GM23248 (cell line): ENCODE results near the gene SMS. TPM values are rescaled to one million over a fixed set of nuclear protein-coding genes. Genes with fewer than 3 reads are reported as not detected.
"Not testable (repeated sequence)": the region's sequence is repeated elsewhere in the genome, so short reads cannot be mapped to it uniquely, and the experiment has no call there.

ENCODE experiments used
- DNase-seq: peaks from one replicate; pipeline ENCODE4 v3.0.0-alpha.2; 2015
- H2AFZ ChIP-seq: fragments of 200-600 bp; sonication (generic); 2 replicates; pipeline ENCODE4 v1.6.1; 2016; ENCODE audit warnings: antibody characterized with exemption
- H3F3A ChIP-seq: fragments of 200-600 bp; sonication (generic); 2 replicates; pipeline ENCODE4 v1.6.1; 2016; ENCODE audit warnings: mild to moderate bottlenecking, antibody characterized with exemption, mixed run types; ENCODE audit not compliant: insufficient read depth
- H3K27ac ChIP-seq: fragments of 200-600 bp; sonication (generic); 2 replicates; pipeline ENCODE4 v1.5.1; 2016; ENCODE audit warnings: mild to moderate bottlenecking
- H3K27me3 ChIP-seq: fragments of 200-600 bp; sonication (generic); replicated peaks from 2 replicates; pipeline ENCODE4 v1.6.1; 2016; ENCODE audit warnings: mild to moderate bottlenecking; ENCODE audit not compliant: insufficient read depth
- H3K36me3 ChIP-seq: fragments of 200-600 bp; sonication (generic); 2 replicates; pipeline ENCODE4 v1.6.1; 2016; ENCODE audit warnings: low read depth, mild to moderate bottlenecking
- H3K4me1 ChIP-seq: fragments of 200-600 bp; sonication (generic); 2 replicates; pipeline ENCODE4 v1.6.1; 2016; ENCODE audit warnings: mild to moderate bottlenecking; ENCODE audit not compliant: insufficient read depth
- H3K4me2 ChIP-seq: fragments of 200-600 bp; sonication (generic); one replicate; pipeline ENCODE4 v1.6.1; 2016; ENCODE audit warnings: mild to moderate bottlenecking; ENCODE audit not compliant: unreplicated experiment
- H3K4me3 ChIP-seq: fragments of 200-600 bp; sonication (generic); 2 replicates; pipeline ENCODE4 v1.5.1; 2016; ENCODE audit warnings: mild to moderate bottlenecking
- H3K79me2 ChIP-seq: fragments of 200-600 bp; sonication (generic); 2 replicates; pipeline ENCODE4 v1.6.1; 2016; ENCODE audit warnings: mild to moderate bottlenecking; ENCODE audit not compliant: insufficient read depth
- H3K9ac ChIP-seq: fragments of 200-600 bp; sonication (generic); 2 replicates; pipeline ENCODE4 v1.6.1; 2016; ENCODE audit warnings: mild to moderate bottlenecking
- H3K9me2 ChIP-seq: fragments of 200-600 bp; sonication (generic); 2 replicates; pipeline ENCODE4 v1.6.1; 2016; ENCODE audit warnings: mixed run types, mild to moderate bottlenecking, moderate library complexity; ENCODE audit not compliant: insufficient read depth
- H3K9me3 ChIP-seq: fragments of 200-600 bp; sonication (generic); one replicate; pipeline ENCODE4 v1.6.1; 2017; ENCODE audit warnings: low read depth
- H4K20me1 ChIP-seq: fragments of 200-600 bp; sonication (generic); 2 replicates; pipeline ENCODE4 v1.6.0; 2016; ENCODE audit not compliant: insufficient read depth
- EZH2 ChIP-seq: fragments of 200-600 bp; sonication (generic); IDR thresholded peaks from 2 replicates; pipeline ENCODE4 v1.6.1; 2018; ENCODE audit warnings: antibody characterized with exemption, mild to moderate bottlenecking; ENCODE audit not compliant: insufficient read depth, poor library complexity, severe bottlenecking
- EZH2phosphoT487 ChIP-seq: fragments of 200-600 bp; sonication (generic); IDR thresholded peaks from 2 replicates; pipeline ENCODE4 v1.6.1; 2018; ENCODE audit warnings: antibody characterized with exemption, moderate library complexity, mild to moderate bottlenecking, low read depth; ENCODE audit not compliant: insufficient read depth
- WGBS, 2 experiments: methylation state at CpG; one replicate each; pipeline ENCODE4 v1.1.6; 2015 to 2017; ENCODE audit warnings: low lambda C conversion rate in 2 of 2, low coverage in 1 of 2; ENCODE audit errors: missing lambda C conversion rate in 2 of 2; 5-methylcytosine and 5-hydroxymethylcytosine counted together
- in situ Hi-C: fragments of 300-500 bp; cut with MboI; formaldehyde crosslinking; loops from 2 replicates; pipeline ENCODE4 v1.15.0; 2020
- polyA plus RNA-seq: library from polyadenylated mRNA; unstranded; fragments of >200 nt; fragmentation: Nextera tagmentation; extraction: Ambion mirVana; gene quantifications from 2 replicates; pipeline ENCODE4 v1.2.1, GENCODE V29; 2016
- total RNA-seq: library from RNA; depleted of rRNA; stranded (reverse); fragments of >200 nt; shearing (Covaris generic); gene quantifications from 2 replicates; pipeline ENCODE4 v1.2.3, GENCODE V29; 2014

The SMS gene
- total and polyA plus RNA-seq, 2 experiments from 2014 or later, result 156 to 162 TPM

DNA sequence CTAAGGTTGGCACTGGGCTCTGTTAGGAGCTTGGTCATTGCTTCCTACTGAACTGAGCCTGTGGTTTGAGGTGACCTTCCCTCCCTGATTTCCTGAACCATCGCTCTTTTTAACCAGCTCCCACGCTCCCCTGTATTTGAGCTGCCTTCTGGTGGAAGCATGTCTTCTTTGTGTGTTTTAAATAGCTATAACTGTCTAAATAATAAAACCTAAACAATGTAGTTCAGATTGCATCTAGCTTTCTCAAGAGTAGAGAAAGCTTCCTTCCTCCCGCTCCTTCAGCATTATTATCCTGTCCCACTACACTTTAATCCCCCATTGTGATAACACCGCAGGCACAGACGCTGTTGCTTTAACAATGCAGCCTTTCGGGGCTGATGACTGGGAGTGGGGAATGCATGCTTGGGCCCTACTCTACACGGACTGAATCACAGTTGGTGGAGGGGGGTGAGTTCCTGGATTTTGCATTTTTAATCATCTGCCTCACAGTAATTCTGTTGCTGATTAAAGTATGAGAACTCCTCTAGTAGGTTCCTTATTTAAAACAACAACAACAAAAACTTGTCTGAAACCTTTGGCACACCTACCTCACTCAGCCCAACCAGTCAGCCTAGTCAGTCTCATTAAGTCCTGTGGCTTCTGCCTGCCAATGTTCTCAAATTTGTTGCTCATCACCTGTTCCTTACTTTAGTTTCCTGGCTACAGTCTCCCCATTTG is 6.6 kb downstream of the SMS start:
- in situ Hi-C loops, result no loop called here
- Histone ChIP-seq H2AFZ (no peak overlapping the region), H3K9me3 (no peaks in the 10 kb centered on the region), H4K20me1 (0 out of 2 replicates have a peak, but pooled peaks cover 4% of the 10 kb centered on the region), H3K79me2 (peaks cover 90% of the 10 kb centered on the region), H3F3A (peaks cover 38% of the 10 kb centered on the region), H3K4me2 (peak overlapping the region; percentile 74), H3K27me3 (no peaks in the 10 kb centered on the region), H3K9me2 (no peaks in the 10 kb centered on the region), H3K27ac (peak overlapping the region; percentile 76), H3K4me1 (peaks cover 41% of the 10 kb centered on the region), H3K9ac (peak overlapping the region; percentile 56), H3K4me3 (peak overlapping the region; percentile 30), H3K36me3 (no peaks in the 10 kb centered on the region)
- 29 to 34% methylated on average over 6 to 7 of the region's 7 CpGs for WGBS, 2 experiments
- DNase-seq, result peak; percentile 77
- TF ChIP-seq EZH2 (no peak), EZH2phosphoT487 (no peak)

DNA sequence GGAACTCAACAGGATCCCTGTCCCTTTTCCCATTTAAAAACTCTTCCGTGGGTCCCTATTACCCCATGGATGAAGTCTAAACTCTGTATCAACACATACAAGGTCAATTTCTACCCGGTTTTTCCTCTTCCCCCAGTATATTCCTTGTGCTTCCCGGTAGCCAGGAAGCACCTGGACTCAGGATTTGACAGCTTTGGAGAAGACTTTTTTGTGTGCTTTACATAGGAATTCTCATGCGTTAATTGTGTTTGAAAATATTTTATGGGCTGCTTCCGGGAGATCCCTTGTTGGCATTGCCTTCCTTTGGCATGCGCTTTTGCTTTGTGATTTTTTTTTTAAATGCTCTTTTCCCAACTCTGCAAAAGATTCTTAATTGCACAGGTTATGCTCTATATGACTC is 7.2 kb downstream of the SMS start:
- peak overlapping the region; percentile 30; the same call in 1 of the 2 replicates for H3K4me3 ChIP-seq
- no peaks in the 10 kb centered on the region for H3K27me3 ChIP-seq
- TF ChIP-seq EZH2 (no peak), EZH2phosphoT487 (no peak)
- no peaks in the 10 kb centered on the region for H3K9me2 ChIP-seq
- peaks cover 33% of the 10 kb centered on the region for H3F3A ChIP-seq
- DNase-seq, result no peak
- H3K79me2 ChIP-seq, result peaks cover 90% of the 10 kb centered on the region
- H3K9ac ChIP-seq, result peak overlapping the region; percentile 56; the same call in 1 of the 2 replicates
- no peak overlapping the region for H2AFZ ChIP-seq
- in situ Hi-C loops, result no loop called here
- H3K36me3 ChIP-seq, result no peaks in the 10 kb centered on the region
- peak overlapping the region; percentile 74 for H3K4me2 ChIP-seq
- H3K27ac ChIP-seq, result peak overlapping the region; percentile 76
- H4K20me1 ChIP-seq, result 0 out of 2 replicates have a peak, but pooled peaks cover 4% of the 10 kb centered on the region
- peaks cover 41% of the 10 kb centered on the region for H3K4me1 ChIP-seq
- no peaks in the 10 kb centered on the region for H3K9me3 ChIP-seq
- 73 to 75% methylated on average over 6 of the region's 6 CpGs for WGBS, 2 experiments

DNA sequence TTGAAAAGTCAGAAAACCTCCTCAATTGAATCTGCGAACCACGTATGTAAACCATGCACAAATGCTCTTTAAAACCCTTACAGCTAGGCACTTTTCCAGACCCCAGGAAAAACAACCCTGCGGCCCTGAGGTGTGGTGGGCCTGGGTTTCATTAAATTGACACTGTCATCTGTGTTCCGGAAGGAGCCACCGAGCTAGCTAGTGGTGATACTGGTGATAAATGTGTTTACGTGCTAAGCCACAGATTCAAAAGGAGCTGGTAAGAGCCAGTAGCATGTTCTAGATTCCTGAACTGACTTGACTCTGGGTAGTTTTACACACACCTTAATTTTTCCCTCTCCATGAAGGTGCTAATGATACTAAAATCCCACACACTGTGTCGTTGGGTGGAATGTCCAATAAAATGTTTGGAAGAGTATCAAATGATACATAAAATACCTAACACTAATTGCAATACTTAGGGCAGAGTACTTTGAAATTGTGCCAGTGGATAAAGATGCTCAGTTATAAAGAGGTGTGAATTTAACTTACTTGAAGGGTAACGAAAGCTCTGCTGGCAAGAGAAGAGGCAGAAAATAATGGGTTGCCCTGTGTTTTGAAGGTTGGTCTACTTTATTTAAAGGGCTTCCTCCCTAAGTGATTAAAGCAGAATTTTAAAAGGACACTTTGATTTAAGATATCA is 8.5 kb downstream of the SMS start:
- H3K27ac ChIP-seq, result no peak overlapping the region

DNA sequence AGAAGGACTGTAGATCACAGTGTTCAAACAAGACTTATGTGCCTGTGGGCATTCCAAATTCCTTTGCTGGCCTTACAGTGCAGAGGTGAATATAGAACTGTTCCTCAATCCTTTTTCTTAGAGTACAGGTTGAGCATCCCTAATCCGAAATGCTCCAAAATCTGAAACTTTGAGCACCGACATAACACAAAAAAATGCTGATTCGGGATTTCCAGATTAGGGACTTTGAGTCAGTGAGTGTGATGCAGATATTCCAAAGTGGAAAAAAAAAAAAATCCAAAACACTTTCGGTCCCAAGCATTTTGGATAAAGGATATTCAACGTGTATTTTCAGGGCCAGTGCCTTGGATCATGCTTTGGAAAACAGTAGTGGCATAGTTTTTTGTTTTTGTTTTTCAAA is 9.2 kb downstream of the SMS start:
- Histone ChIP-seq H3K4me3 (no peak overlapping the region), H3K9me2 (no peaks in the 10 kb centered on the region), H4K20me1 (0 out of 2 replicates have a peak, but pooled peaks cover 4% of the 10 kb centered on the region), H3K36me3 (no peaks in the 10 kb centered on the region), H3K4me2 (no peak overlapping the region), H3K27me3 (no peaks in the 10 kb centered on the region), H3K4me1 (peaks cover 27% of the 10 kb centered on the region), H3K9me3 (no peaks in the 10 kb centered on the region), H3K79me2 (peaks cover 100% of the 10 kb centered on the region), H2AFZ (no peak overlapping the region), H3F3A (peaks cover 23% of the 10 kb centered on the region), H3K9ac (no peak overlapping the region), H3K27ac (no peak overlapping the region)
- DNase-seq, result no peak
- WGBS, 2 experiments, result 30 to 42% methylated on average over 5 of the region's 5 CpGs
- TF ChIP-seq EZH2, result no peak
- no peak for TF ChIP-seq EZH2phosphoT487
- in situ Hi-C loops, result loop anchor here (25.0 kb wide), 1 partner anchor 1437 kb away; no protein-coding TSS in a partner anchor

More for the DNA sequence above, 8.5 kb downstream of the SMS start:
- no peak overlapping the region for H3K4me3 ChIP-seq
- H3K79me2 ChIP-seq, result peaks cover 98% of the 10 kb centered on the region
- peaks cover 33% of the 10 kb centered on the region for H3K4me1 ChIP-seq
- H3F3A ChIP-seq, result peaks cover 23% of the 10 kb centered on the region
- H3K9me2 ChIP-seq, result no peaks in the 10 kb centered on the region
- H2AFZ ChIP-seq, result no peak overlapping the region
- H3K9me3 ChIP-seq, result no peaks in the 10 kb centered on the region
- TF ChIP-seq EZH2, result no peak
- TF ChIP-seq EZH2phosphoT487, result no peak
- no peak for DNase-seq
- H3K36me3 ChIP-seq, result no peaks in the 10 kb centered on the region
- in situ Hi-C loops, result no loop called here
- 0 out of 2 replicates have a peak, but pooled peaks cover 4% of the 10 kb centered on the region for H4K20me1 ChIP-seq
- 88 to 91% methylated on average over 8 of the region's 8 CpGs for WGBS, 2 experiments
- no peaks in the 10 kb centered on the region for H3K27me3 ChIP-seq
- no peak overlapping the region for H3K9ac ChIP-seq
- no peak overlapping the region for H3K4me2 ChIP-seq

DNA sequence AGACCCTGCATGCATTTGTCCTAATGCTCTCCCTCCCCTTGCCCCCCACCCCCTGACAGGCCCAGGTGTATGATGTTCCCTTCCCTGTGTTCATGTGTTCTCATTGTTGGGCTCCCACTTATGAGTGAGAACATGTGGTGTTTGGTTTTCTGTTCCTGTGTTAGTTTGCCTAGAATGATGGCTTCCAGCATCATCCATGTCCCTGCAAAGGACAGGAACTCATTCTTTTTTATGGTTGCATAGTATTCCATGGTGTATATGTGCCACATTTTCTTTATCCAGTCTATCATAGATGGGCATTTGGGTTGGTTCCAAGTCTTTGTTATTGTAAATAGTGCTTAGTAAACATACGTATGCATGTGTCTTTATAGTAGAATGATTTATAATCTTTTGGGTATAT is 10.0 kb downstream of the SMS start:
- DNase-seq, result not testable (repeated sequence)

More for the DNA sequence above, 10.0 kb downstream of the SMS start:
- not testable (repeated sequence) for H3K27ac ChIP-seq, H2AFZ ChIP-seq, H3K4me3 ChIP-seq, H3K36me3 ChIP-seq, H3K4me2 ChIP-seq, H4K20me1 ChIP-seq, H3K9me3 ChIP-seq, H3K9me2 ChIP-seq, H3K27me3 ChIP-seq, H3K9ac ChIP-seq
- Histone ChIP-seq H3K4me1 (peaks cover 21% of the 10 kb centered on the region), H3K79me2 (peaks cover 100% of the 10 kb centered on the region), H3F3A (peaks cover 18% of the 10 kb centered on the region; the same call in 1 of the 2 replicates)
- in situ Hi-C loops, result loop anchor here (25.0 kb wide), 1 partner anchor 1438 kb away; no protein-coding TSS in a partner anchor
- 100% methylated on average over 1 of the region's 1 CpG; no CpG with 5 or more reads in 1 of the 2 experiments for WGBS, 2 experiments
